GM18519 (cell line): ENCODE data around the gene PTPRN2.

Experiments used
- ATAC-seq: cut with Tn5 transposase; IDR thresholded peaks from one replicate; pipeline ENCODE4 v1.9.1; 2021; ENCODE audit warnings: mild to moderate bottlenecking, moderate library complexity; ENCODE audit not compliant: unreplicated experiment, low FRiP score

PTPRN2 gene

GRCh38 chr7:158098125-158099030, 489.2 kb downstream of the PTPRN2 start:
- ATAC-seq, result no peak

GRCh38 chr7:158097453-158098124, 490.0 kb downstream of the PTPRN2 start:
- ATAC-seq, result no peak

GRCh38 chr7:158097106-158097452, 490.5 kb downstream of the PTPRN2 start:
- no peak for ATAC-seq

- ATAC-seq, result no peak
Observed at GRCh38 chr7:158096582-158096981, 491.0 kb downstream of the PTPRN2 start.

- ATAC-seq, result no peak
Observed at GRCh38 chr7:158094671-158095226, 492.9 kb downstream of the PTPRN2 start.

GRCh38 chr7:158094046-158094445, 493.6 kb downstream of the PTPRN2 start:
- ATAC-seq, result no peak

GRCh38 chr7:158093156-158093796, 494.3 kb downstream of the PTPRN2 start:
- ATAC-seq, result no peak

- ATAC-seq, result no peak
Observed at GRCh38 chr7:158087196-158087595, 500.4 kb downstream of the PTPRN2 start.

- ATAC-seq, result no peak
Observed at GRCh38 chr7:158085741-158086695, 501.6 kb downstream of the PTPRN2 start.

GRCh38 chr7:158084555-158084954, 503.1 kb downstream of the PTPRN2 start:
- ATAC-seq, result no peak

- no peak for ATAC-seq
Observed at GRCh38 chr7:158083526-158084310, 503.9 kb downstream of the PTPRN2 start.

- no peak for ATAC-seq
Observed at GRCh38 chr7:158082761-158083160, 504.9 kb downstream of the PTPRN2 start.

GRCh38 chr7:158080899-158081445, 506.7 kb downstream of the PTPRN2 start:
- no peak for ATAC-seq

GRCh38 chr7:158077934-158078910, 509.4 kb downstream of the PTPRN2 start:
- no peak for ATAC-seq

- ATAC-seq, result no peak
Observed at GRCh38 chr7:158077151-158077840, 510.3 kb downstream of the PTPRN2 start.

- ATAC-seq, result no peak
Observed at GRCh38 chr7:158076656-158077055, 511.0 kb downstream of the PTPRN2 start.

- no peak for ATAC-seq
Observed at GRCh38 chr7:158076215-158076614, 511.4 kb downstream of the PTPRN2 start.
